IMR-90 (cell line): ENCODE measurements around the gene DPPA2. TPM values are rescaled to one million over a fixed set of nuclear protein-coding genes. Genes with fewer than 3 reads are reported as not detected.

Source experiments
- ATAC-seq: fragments of 200-7000 bp; cut with Tn5 transposase; 2 replicates; pipeline ENCODE4 v1.9.1; 2020; ENCODE audit warnings: low read depth, mild to moderate bottlenecking, moderate library complexity
- BruUV-seq: library from RNA; stranded (reverse); fragments of 400-500 nt; replicated peaks from 2 replicates; lab custom pipeline; 2021; lab: Mats Ljungman, UMichigan
- CTCF ChIA-PET: fragments of 300-600 bp; formaldehyde crosslinking; extraction: SDS; loops from one replicate; lab custom pipeline; 2021; ENCODE audit warnings: antibody characterized with exemption; lab: Yijun Ruan, JAX
- POLR2A ChIA-PET: fragments of 300-600 bp; sonication (Branson Sonifier 250); formaldehyde crosslinking; loops from one replicate; lab custom pipeline; 2022; ENCODE audit warnings: antibody characterized with exemption; ENCODE audit not compliant: unreplicated experiment; lab: Charles Lee
- DNase-seq: peaks from one replicate; pipeline ENCODE4 v3.0.0; 2013
- H2AFZ ChIP-seq: replicated peaks from 2 replicates; pipeline ENCODE3; 2013; ENCODE audit warnings: low read length, mild to moderate bottlenecking; ENCODE audit not compliant: poor library complexity
- H2AK5ac ChIP-seq: 2 replicates; pipeline ENCODE4 v1.6.1; 2013; ENCODE audit warnings: low read depth, low read length, inconsistent platforms
- H2AK9ac ChIP-seq: replicated peaks from 2 replicates; pipeline ENCODE3; 2013; ENCODE audit warnings: mild to moderate bottlenecking, low read depth, low read length, moderate library complexity; ENCODE audit not compliant: poor library complexity
- H2BK120ac ChIP-seq: 2 replicates; pipeline ENCODE4 v1.6.1; 2013; ENCODE audit warnings: low read depth, low read length, inconsistent platforms
- H2BK15ac ChIP-seq: 3 replicates; pipeline ENCODE4 v1.6.1; 2013; ENCODE audit warnings: low read depth, low read length, inconsistent platforms
- H2BK20ac ChIP-seq: 2 replicates; pipeline ENCODE4 v1.6.1; 2013; ENCODE audit warnings: low read depth, mild to moderate bottlenecking, inconsistent platforms, low read length, moderate library complexity
- H2BK5ac ChIP-seq: 2 replicates; pipeline ENCODE4 v1.6.1; 2013; ENCODE audit warnings: mild to moderate bottlenecking, low read depth, low read length, inconsistent platforms; ENCODE audit not compliant: poor library complexity, severe bottlenecking
- H3K14ac ChIP-seq: replicated peaks from 2 replicates; pipeline ENCODE4 v1.6.1; 2013; ENCODE audit warnings: low read depth, low read length, inconsistent platforms
- H3K18ac ChIP-seq: 2 replicates; pipeline ENCODE4 v1.6.1; 2013; ENCODE audit warnings: low read depth, low read length, control low read depth
- H3K23ac ChIP-seq: 2 replicates; pipeline ENCODE4 v1.6.1; 2013; ENCODE audit warnings: low read depth, low read length, inconsistent platforms
- H3K27ac ChIP-seq: 2 replicates; pipeline ENCODE4 v1.5.1; 2013; ENCODE audit warnings: mild to moderate bottlenecking, control low read depth, low read length; ENCODE audit not compliant: insufficient read depth
- H3K27me3 ChIP-seq: 2 replicates; pipeline ENCODE4 v1.6.1; 2013; ENCODE audit warnings: low read length; ENCODE audit not compliant: control insufficient read depth, insufficient read depth
- H3K36me3 ChIP-seq: 2 replicates; pipeline ENCODE4 v1.6.1; 2013; ENCODE audit warnings: low read length, mixed read lengths; ENCODE audit not compliant: control insufficient read depth, insufficient read depth
- H3K4ac ChIP-seq: 2 replicates; pipeline ENCODE4 v1.6.1; 2013; ENCODE audit warnings: low read depth, low read length, inconsistent platforms
- H3K4me1 ChIP-seq: 2 replicates; pipeline ENCODE4 v1.6.1; 2013; ENCODE audit warnings: low read length, mixed read lengths; ENCODE audit not compliant: control insufficient read depth, insufficient read depth
- H3K4me2 ChIP-seq: 2 replicates; pipeline ENCODE4 v1.6.1; 2013; ENCODE audit warnings: low read depth, mild to moderate bottlenecking, control low read depth, low read length, moderate library complexity
- H3K4me3 ChIP-seq: 2 replicates; pipeline ENCODE4 v1.5.1; 2013; ENCODE audit warnings: low read depth, mild to moderate bottlenecking, control low read depth, low read length, moderate library complexity; ENCODE audit not compliant: insufficient read depth
- H3K56ac ChIP-seq: 2 replicates; pipeline ENCODE4 v1.6.1; 2013; ENCODE audit warnings: low read length, inconsistent platforms; ENCODE audit not compliant: insufficient read depth; ENCODE audit errors: extremely low read depth
- H3K79me1 ChIP-seq, 2 experiments: 2 replicates each; pipeline ENCODE4 v1.6.1; 2013; ENCODE audit warnings: low read length in 2 of 2, inconsistent platforms in 1 of 2, low read depth in 1 of 2
- H3K9ac ChIP-seq: 2 replicates; pipeline ENCODE4 v1.6.1; 2013; ENCODE audit warnings: low read depth, low read length, control low read depth
- H3K9me1 ChIP-seq: 2 replicates; pipeline ENCODE4 v1.6.1; 2013; ENCODE audit warnings: low read length, inconsistent platforms; ENCODE audit not compliant: insufficient read depth
- H3K9me3 ChIP-seq: 2 replicates; pipeline ENCODE4 v1.6.1; 2013; ENCODE audit warnings: low read length; ENCODE audit not compliant: control insufficient read depth, insufficient read depth
- H4K20me1 ChIP-seq: 2 replicates; pipeline ENCODE4 v1.6.1; 2013; ENCODE audit warnings: low read length, inconsistent platforms; ENCODE audit not compliant: insufficient read depth
- H4K5ac ChIP-seq: 2 replicates; pipeline ENCODE4 v1.6.1; 2013; ENCODE audit warnings: mild to moderate bottlenecking, low read depth, low read length, control low read depth
- H4K8ac ChIP-seq, 2 experiments: 2 replicates each; pipeline ENCODE4 v1.6.1; 2013; ENCODE audit warnings: low read depth in 2 of 2, low read length in 2 of 2, control low read depth in 1 of 2, inconsistent platforms in 1 of 2
- H4K91ac ChIP-seq: 2 replicates; pipeline ENCODE4 v1.6.1; 2013; ENCODE audit warnings: low read depth, low read length, inconsistent platforms; ENCODE audit not compliant: insufficient read depth
- CHD1 ChIP-seq: IDR thresholded peaks from 2 replicates; pipeline ENCODE4 v1.6.1; 2012; ENCODE audit warnings: low read depth, low read length, improper control_type of control experiment
- ELK1 ChIP-seq: fragments of 150-350 bp; IDR thresholded peaks from 2 replicates; pipeline ENCODE4 v1.6.1; 2016; ENCODE audit warnings: low read depth, mild to moderate bottlenecking, low read length, moderate library complexity, borderline replicate concordance
- MAFK ChIP-seq: IDR thresholded peaks from 2 replicates; pipeline ENCODE4 v1.6.1; 2012; ENCODE audit warnings: low read depth, low read length, improper control_type of control experiment
- MAZ ChIP-seq: IDR thresholded peaks from 2 replicates; pipeline ENCODE4 v1.6.1; 2012; ENCODE audit warnings: low read depth, mild to moderate bottlenecking, low read length, improper control_type of control experiment, moderate library complexity, borderline replicate concordance
- RAD21 ChIP-seq: IDR thresholded peaks from 2 replicates; pipeline ENCODE4 v1.6.1; 2012; ENCODE audit warnings: low read length, improper control_type of control experiment
- RFX5 ChIP-seq: IDR thresholded peaks from 2 replicates; pipeline ENCODE4 v1.8.0; 2012; ENCODE audit warnings: low read depth, mild to moderate bottlenecking, low read length, moderate library complexity
- SMC3 ChIP-seq: fragments of 150-350 bp; IDR thresholded peaks from 2 replicates; pipeline ENCODE4 v1.6.1; 2016; ENCODE audit warnings: low read depth, mild to moderate bottlenecking, antibody characterized with exemption, low read length, moderate library complexity
- WGBS, 2 experiments: methylation state at CpG; one replicate each; pipeline versions ENCODE4 v1.1.5 to v1.1.7; 2013; ENCODE audit warnings: missing lambda C conversion rate in 2 of 2; ENCODE audit not compliant: insufficient read length in 1 of 2; ENCODE audit errors: extremely low coverage in 2 of 2; 5-methylcytosine and 5-hydroxymethylcytosine counted together
- dilution Hi-C: fragments of 300-500 bp; cut with HindIII; formaldehyde crosslinking; loops from one replicate; pipeline ENCODE4 v1.14.3; 2018; ENCODE audit warnings: low sequenced_read_pairs; ENCODE audit not compliant: unreplicated experiment
- in situ Hi-C: fragments of 300-500 bp; cut with MboI; formaldehyde crosslinking; loops from 3 replicates; pipeline ENCODE4 v1.14.3; 2019; ENCODE audit warnings: low sequenced_read_pairs, inconsistent platforms, mixed read lengths
- intact Hi-C: fragments of 100-400 bp; cut with micrococcal nuclease; formaldehyde crosslinking; loops from 2 replicates; pipeline ENCODE4 v1.10.0; 2022
- polyA plus RNA-seq, 3 experiments: library from polyadenylated mRNA; depleted of rRNA; stranded (reverse); fragments of >200 nt; gene quantifications; 2 replicates each; pipeline ENCODE4 v1.2.3, GENCODE V29; 2012; ENCODE audit warnings: low replicate concordance in 1 of 3
- total RNA-seq: library from RNA; depleted of rRNA; stranded (reverse); fragments of >200 nt; gene quantifications from 2 replicates; pipeline ENCODE4 v1.2.3, GENCODE V29; 2012
- TF ChIP-seq, protein P1 (sequence below): fragments of 150-350 bp; IDR thresholded peaks from 2 replicates; pipeline ENCODE4 v1.6.1; 2017; ENCODE audit warnings: mild to moderate bottlenecking, antibody characterized with exemption, low read length, low read depth

The DPPA2 gene
- total and polyA plus RNA-seq, 2 of the 4 experiments (the other 2 are of a cell fraction): not detected

DNA sequence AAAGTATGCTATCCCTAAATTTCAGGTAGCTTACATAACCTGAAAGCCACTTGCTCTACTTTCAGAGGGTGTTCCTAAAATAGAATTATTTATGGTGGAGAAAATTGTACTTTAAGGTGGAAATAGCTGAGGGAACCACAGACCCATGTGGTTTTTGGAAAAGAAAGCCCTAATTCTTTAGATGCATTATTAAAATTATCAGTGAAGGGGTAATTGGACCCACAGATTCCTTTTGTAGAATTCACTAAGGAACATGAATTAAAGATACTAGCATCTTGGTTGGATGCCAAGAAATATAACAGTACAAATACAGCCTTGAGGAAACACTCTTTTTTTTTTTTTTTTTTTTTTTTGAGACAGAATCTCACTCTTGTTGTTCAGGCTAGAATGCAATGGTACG lies 37.8 kb downstream of the DPPA2 start:
- no peaks in the 10 kb centered on the region for H3K36me3 ChIP-seq
- H3K9me1 ChIP-seq: no peaks in the 10 kb centered on the region
- H2AFZ ChIP-seq: no peak overlapping the region
- ATAC-seq: no peak
- ChIA-PET POLR2A (no interaction called here), CTCF (no interaction called here)
- no peak for TF ChIP-seq MAFK
- no peak for TF ChIP-seq RFX5
- no peak for TF ChIP-seq ELK1
- no peak for TF ChIP-seq SMC3
- no peak for TF ChIP-seq CHD1
- TF ChIP-seq, protein P1, sequence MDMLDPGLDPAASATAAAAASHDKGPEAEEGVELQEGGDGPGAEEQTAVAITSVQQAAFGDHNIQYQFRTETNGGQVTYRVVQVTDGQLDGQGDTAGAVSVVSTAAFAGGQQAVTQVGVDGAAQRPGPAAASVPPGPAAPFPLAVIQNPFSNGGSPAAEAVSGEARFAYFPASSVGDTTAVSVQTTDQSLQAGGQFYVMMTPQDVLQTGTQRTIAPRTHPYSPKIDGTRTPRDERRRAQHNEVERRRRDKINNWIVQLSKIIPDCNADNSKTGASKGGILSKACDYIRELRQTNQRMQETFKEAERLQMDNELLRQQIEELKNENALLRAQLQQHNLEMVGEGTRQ: no peak
- no peak for TF ChIP-seq RAD21
- no peak for TF ChIP-seq MAZ
- H3K4me2 ChIP-seq: no peak overlapping the region
- no peak overlapping the region for H3K56ac ChIP-seq
- H3K4me3 ChIP-seq: no peak overlapping the region
- no peak overlapping the region for H3K18ac ChIP-seq
- in situ Hi-C loops: no loop called here
- no peak overlapping the region for H2BK120ac ChIP-seq
- dilution Hi-C loops: no loop called here
- H3K79me1 ChIP-seq: no peaks in the 10 kb centered on the region
- H3K4me1 ChIP-seq: no peaks in the 10 kb centered on the region
- H2BK5ac ChIP-seq: no peak overlapping the region
- no peak overlapping the region for H2BK15ac ChIP-seq
- H2AK5ac ChIP-seq: no peak overlapping the region
- no peak overlapping the region for H2BK20ac ChIP-seq
- no peak overlapping the region for H3K27ac ChIP-seq
- H2AK9ac ChIP-seq: no peak overlapping the region
- H3K4ac ChIP-seq: no peak overlapping the region
- H3K14ac ChIP-seq: no peak overlapping the region
- no CpG with 5 or more reads among the region's 1 CpG for WGBS, 2 experiments
- no peak overlapping the region for H4K8ac ChIP-seq
- H3K9ac ChIP-seq: no peak overlapping the region
- no peak overlapping the region for H4K5ac ChIP-seq
- BruUV-seq: no TSS peak
- no peaks in the 10 kb centered on the region for H4K20me1 ChIP-seq
- peaks cover 2% of the 10 kb centered on the region; the same call in 1 of the 2 replicates for H3K9me3 ChIP-seq
- intact Hi-C loops: loop anchor here (5.0 kb wide), 1 partner anchor 1794 kb away; the partner anchor contains the start of gene NECTIN3
- H3K27me3 ChIP-seq: no peaks in the 10 kb centered on the region
- H4K91ac ChIP-seq: no peak overlapping the region
- no peak overlapping the region for H3K23ac ChIP-seq
- DNase-seq: no peak
